ENCODE measurements around the gene TMEM169.
"Not testable (repeated sequence)": the region's sequence is repeated elsewhere in the genome, so short reads cannot be mapped to it uniquely, and the experiment has no call there.

The TMEM169 gene

DNA sequence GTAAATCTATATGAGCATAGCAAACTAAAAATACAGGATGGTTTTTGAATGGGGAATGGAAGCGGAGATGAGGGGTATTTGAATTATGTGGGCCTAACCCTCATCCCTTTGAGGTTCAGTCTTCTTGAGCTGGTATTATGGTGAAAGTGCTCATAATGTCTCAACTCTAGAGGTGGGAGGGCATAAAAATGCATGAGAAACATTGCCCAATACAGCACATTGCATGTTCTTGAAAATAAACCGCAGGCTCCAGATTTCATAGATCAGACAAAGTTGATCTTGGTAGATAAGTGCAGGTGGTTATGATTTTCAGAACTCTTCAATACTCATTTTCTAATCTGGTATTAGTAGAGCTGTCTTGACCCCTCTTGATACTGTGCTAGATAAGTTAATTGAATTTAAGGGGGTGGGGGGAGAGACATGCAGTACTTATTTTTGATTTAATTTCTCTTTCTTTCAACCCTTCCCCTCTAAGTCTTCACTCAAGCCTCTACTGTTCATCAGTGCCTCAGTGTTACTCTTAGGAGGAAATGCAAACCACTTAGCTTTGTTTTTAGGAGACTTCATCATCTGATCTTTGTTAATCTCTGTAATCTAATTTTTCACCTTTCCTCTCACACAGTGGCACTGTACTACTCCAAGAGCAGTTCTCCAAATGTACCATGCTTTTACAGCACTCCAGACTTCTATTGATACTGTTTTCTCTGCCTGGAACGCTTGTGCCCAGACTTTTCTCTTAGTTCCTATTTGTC is 49.6 kb downstream of the TMEM169 start:
- no peak for DNase-seq (ENCODE audit: low read depth in 2 of 2)

GRCh38 chr2:216132585-216132984 is 50.9 kb downstream of the TMEM169 start:
- DNase-seq (ENCODE audit: low read depth in 2 of 2) = no peak

DNA sequence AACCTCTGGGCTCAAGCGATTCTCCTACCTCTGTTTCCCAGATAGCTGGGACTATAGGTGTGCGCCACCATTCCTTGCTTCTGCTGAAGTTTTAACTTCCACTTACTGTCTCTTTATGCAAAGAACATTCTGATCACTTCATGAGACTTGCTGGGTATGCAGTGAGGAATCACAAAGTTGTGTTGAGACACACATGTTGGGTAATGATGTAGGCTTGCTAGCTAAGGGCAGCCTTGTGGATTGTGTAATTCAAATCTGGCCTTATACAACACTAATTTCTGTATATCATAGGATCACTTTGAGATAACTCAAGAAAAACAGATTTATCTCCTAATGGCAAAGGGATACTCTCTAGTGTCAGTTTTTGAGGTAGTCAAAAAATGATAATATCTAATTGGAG is 51.7 kb downstream of the TMEM169 start:
- no peak for DNase-seq (ENCODE audit: low read depth in 2 of 2)

GRCh38 chr2:216134958-216135541 is 53.3 kb downstream of the TMEM169 start:
- no peak for DNase-seq (ENCODE audit: low read depth in 2 of 2)

- no peak for DNase-seq (ENCODE audit: low read depth in 2 of 2)
Measured at GRCh38 chr2:216139884-216140283, 58.2 kb downstream of the TMEM169 start.

DNA sequence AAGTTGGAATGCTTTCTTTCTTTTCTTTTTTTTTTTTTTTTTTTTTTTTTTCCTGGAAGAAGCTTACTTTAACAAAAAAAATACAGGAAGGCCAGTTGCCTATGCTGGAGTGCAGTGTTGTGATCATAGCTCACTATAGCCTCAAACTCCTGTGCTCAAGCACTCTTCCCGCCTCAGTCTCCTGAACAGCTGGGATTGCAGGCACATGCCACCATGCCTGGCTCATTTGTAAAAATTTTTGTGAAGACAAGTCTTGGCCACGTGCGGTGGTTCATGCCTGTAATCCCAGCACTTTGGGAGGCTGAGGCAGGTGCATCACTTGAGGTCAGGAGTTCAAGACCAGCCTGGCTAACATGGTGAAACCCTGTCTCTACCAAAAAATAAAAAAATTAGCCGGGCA is 59.8 kb downstream of the TMEM169 start:
- not testable (repeated sequence) for DNase-seq (ENCODE audit: low read depth in 2 of 2)

- DNase-seq (ENCODE audit: low read depth in 2 of 2) = no peak
Measured at GRCh38 chr2:216142540-216142939, 60.8 kb downstream of the TMEM169 start.

DNA sequence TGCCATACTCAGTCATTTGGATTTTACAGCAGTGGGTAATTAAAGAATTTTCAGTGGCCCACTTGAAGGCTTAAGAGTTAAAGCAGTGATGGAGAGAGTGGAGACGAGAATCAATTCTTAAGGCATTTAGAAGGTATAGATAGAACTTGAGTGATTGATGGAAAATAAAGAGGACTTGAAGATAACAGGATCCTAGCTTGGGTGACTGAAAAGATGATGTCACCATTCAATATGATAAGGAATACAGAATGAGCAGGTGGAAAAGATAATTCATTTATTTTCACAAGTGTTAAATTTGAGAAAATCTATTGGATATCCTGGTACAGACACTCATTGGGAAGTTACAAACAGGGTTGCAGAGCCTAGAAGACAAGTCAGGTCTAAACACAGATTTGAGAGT is 62.7 kb downstream of the TMEM169 start:
- no peak for DNase-seq (ENCODE audit: low read depth in 2 of 2)

DNA sequence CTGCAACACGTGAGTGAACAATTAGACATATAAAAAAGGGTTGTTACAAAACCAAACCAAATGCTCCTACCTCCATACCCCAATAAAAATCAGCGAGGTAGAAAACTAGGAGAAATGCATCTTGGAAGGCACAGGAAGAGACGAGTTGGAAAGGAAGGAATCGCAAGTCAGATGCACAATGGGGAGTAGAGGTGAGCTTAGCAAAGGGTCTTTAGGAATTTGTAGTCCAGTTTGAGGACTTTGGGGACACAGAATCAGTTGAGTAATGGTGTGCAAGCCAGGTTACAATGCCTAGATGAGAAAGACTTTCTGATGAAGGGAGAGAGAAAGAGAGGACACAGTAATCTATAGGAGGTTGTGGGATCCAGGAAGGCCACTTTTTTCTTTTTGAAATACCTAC is 63.1 kb downstream of the TMEM169 start:
- DNase-seq (ENCODE audit: low read depth in 2 of 2) = no peak

DNA sequence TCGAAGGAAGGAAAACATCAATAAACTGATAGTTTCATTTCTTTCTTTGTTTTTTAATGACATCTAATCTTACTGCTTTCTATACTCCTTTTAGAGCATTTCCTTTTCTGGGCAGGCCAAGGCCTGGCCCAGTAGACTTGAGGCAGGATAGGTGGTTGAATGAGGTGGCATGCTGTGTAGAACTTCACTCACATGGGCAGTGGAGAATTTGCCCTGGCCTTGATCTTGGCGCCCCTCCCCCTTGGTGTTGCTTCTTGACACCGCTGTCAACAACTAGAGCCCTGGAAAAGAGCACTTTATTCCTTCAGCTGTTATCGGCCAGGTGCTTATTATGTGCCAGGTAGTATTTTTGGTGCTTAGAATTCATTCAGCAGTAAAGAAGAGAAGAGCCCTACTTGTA is 64.9 kb downstream of the TMEM169 start:
- DNase-seq (ENCODE audit: low read depth in 2 of 2) = no peak

DNA sequence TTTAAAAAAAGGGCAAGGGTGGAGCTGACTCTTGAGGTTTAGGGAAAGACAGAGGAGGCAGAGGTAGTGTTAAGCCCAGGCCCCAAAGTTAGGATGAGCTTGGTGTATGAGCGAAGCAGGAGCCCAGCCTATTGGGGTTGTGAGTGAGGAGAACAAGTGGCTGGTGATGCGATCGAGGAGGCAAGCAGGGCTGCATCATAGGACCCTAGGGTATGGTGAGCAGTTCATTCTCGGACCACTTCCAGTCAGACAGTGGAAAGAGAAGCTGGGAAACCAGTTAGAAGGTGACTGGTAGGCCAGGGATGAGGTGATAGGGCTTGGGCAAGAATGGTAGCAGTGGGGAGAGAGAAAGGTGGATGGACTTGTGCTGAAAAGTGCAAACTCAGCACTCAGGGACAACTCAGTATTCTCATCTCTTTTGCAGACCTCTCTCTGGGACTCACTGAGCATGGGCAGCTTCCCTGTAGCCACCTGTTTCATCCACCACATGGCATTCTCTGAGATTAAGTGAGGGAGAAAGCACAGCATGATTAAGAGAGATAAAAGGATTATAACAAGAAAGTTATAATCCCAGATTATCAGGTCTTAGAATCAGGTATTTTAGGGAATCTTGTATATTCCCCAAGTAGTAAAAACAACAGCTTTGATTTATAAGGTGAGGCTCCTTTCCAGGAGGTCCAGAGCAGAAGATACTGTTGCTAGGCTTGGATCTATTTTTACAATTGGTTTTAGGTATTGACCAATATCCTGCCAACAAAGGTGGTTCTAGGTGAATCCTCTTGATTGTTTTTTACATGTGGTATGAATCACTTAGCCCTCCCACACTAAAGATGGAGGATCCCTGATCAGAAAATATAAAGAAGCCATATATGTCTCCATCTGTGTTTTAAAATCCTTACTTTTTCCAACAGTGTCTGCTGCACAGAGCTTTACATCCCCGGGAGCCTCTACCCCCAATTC is 65.7 kb downstream of the TMEM169 start:
- no peak for DNase-seq (ENCODE audit: low read depth in 2 of 2)

DNA sequence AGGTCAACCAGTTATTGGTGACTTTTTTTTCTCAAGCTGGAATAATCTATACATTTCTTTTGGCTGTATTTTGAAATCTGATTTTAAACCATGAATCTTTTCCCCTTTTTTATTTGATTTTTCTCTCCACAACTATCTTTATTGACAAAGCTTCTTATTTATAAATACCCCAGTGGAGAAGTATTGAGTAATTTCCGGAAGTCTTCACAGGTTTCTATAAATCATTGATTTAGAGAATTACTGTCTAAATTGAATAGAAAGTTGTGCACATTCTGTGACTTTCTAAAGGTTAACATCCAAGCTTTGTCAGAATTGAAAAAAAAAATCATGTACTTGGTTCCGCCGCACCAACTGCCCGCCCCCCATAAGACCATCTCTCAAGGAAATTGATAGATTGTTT is 67.3 kb downstream of the TMEM169 start:
- no peak for DNase-seq (ENCODE audit: low read depth in 2 of 2)

DNA sequence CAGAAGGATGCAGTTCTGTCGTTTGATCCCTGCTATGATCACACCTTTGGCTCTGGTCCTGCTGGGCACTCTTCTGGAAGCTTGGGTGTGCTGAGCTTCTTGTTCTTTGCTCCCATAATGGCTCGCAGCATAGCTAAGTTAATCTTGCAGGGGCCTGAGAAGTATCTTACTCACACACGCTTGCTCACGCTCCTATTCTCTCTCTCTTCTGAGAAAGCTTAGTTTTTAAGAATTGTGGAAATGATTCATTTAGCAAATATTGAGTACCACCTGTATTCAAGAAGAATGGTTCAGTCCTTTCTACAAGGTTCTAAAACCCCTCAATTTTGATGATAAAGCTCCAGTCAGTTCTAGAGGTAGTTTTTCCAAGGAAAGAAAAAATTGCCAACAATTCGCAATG is 68.0 kb downstream of the TMEM169 start:
- no peak for DNase-seq (ENCODE audit: low read depth in 2 of 2)

- DNase-seq (ENCODE audit: low read depth in 2 of 2) = no peak
Measured at GRCh38 chr2:216151313-216152025, 69.8 kb downstream of the TMEM169 start.

Data from activated CD4-positive, alpha-beta T cell treated with anti-CD3 and anti-CD28 coated beads for 24 hours (primary cell).